HepG2 (cell line): ENCODE measurements around the gene NBEA. TPM values are rescaled to one million over a fixed set of nuclear protein-coding genes. Genes with fewer than 3 reads are reported as not detected.

Experiments
- ATAC-seq: fragments of 200-7000 bp; cut with Tn5 transposase; 3 replicates; pipeline ENCODE4 v1.9.1; 2020; ENCODE audit warnings: mild to moderate bottlenecking, moderate library complexity
- BruUV-seq: library from RNA; stranded (reverse); fragments of 400-500 nt; replicated peaks from 2 replicates; lab custom pipeline; 2021; lab: Mats Ljungman, UMichigan
- CTCF ChIA-PET: fragments of 300-600 bp; formaldehyde crosslinking; extraction: SDS; loops from one replicate; lab custom pipeline; 2021; ENCODE audit warnings: low total read pairs, inconsistent platforms, low intra/inter-chr PET ratio; lab: Yijun Ruan, JAX
- POLR2A ChIA-PET: fragments of 350-600 bp; sonication (Branson Sonifier 250); formaldehyde crosslinking; loops from one replicate; lab custom pipeline; 2020; ENCODE audit warnings: antibody characterized with exemption, inconsistent platforms; lab: Yijun Ruan, JAX
- DNase-seq: peaks from one replicate; pipeline ENCODE4 v3.0.0-alpha.2; 2015; ENCODE audit warnings: low spot score
- FAIRE-seq: peaks from 3 replicates; lab custom pipeline; 2011; peaks lifted over from hg19 to GRCh38; lab: Jason Lieb, UNC
- H2AFZ ChIP-seq: one replicate; pipeline ENCODE4 v1.6.1; 2011; ENCODE audit warnings: low read length, inconsistent platforms
- H3K27ac ChIP-seq: fragments of 300-600 bp; 3 replicates; pipeline ENCODE4 v1.8.0; 2011; ENCODE audit warnings: mixed run types, mild to moderate bottlenecking, mixed read lengths, low read length, inconsistent platforms; ENCODE audit not compliant: insufficient read depth; ENCODE audit errors: extremely low read length
- H3K27me3 ChIP-seq, 2 experiments: fragments of 200-600 bp in 1 of 2; 2 replicates in 1 of 2; 3 replicates in 1 of 2; pipeline versions ENCODE4 v1.6.0 to v1.8.0; 2011; ENCODE audit warnings: low read length in 2 of 2, mild to moderate bottlenecking in 2 of 2, moderate library complexity in 2 of 2, inconsistent platforms in 1 of 2; ENCODE audit not compliant: insufficient read depth in 2 of 2, control insufficient read depth in 1 of 2
- H3K36me3 ChIP-seq, 2 experiments: fragments of 200-600 bp in 1 of 2; replicated peaks in 1 of 2; 2 replicates in 1 of 2; 3 replicates in 1 of 2; pipeline versions ENCODE4 v1.5.1 to v1.8.0; 2011; ENCODE audit warnings: low read length in 2 of 2, inconsistent platforms in 1 of 2; ENCODE audit not compliant: insufficient read depth in 2 of 2, control insufficient read depth in 1 of 2
- H3K4me1 ChIP-seq: 2 replicates; pipeline ENCODE4 v1.5.1; 2012; ENCODE audit warnings: low read length, inconsistent platforms; ENCODE audit not compliant: insufficient read depth
- H3K4me2 ChIP-seq: 2 replicates; pipeline ENCODE4 v1.6.0; 2011; ENCODE audit warnings: low read depth, low read length, inconsistent platforms
- H3K4me3 ChIP-seq, 3 experiments: fragments of 200-600 bp in 1 of 3; sonication (generic), shearing (Covaris generic) in 1 of 3; replicated peaks in 1 of 3; 2 replicates each; pipeline ENCODE4 v1.5.1; 2011 to 2016; ENCODE audit warnings: low read length in 3 of 3, inconsistent platforms in 2 of 3, low read depth in 2 of 3, mild to moderate bottlenecking in 2 of 3, control low read depth in 1 of 3, mixed read lengths in 1 of 3; ENCODE audit not compliant: insufficient read depth in 1 of 3
- H3K79me2 ChIP-seq: one replicate; pipeline ENCODE4 v1.6.1; 2011; ENCODE audit warnings: low read length, inconsistent platforms; ENCODE audit not compliant: insufficient read depth
- H3K9ac ChIP-seq: 2 replicates; pipeline ENCODE4 v1.6.0; 2011; ENCODE audit warnings: mild to moderate bottlenecking, low read depth, low read length, inconsistent platforms; ENCODE audit not compliant: insufficient read depth
- H3K9me3 ChIP-seq: 2 replicates; pipeline ENCODE4 v1.5.1; 2012; ENCODE audit warnings: mild to moderate bottlenecking, low read length
- H4K20me1 ChIP-seq: 2 replicates; pipeline ENCODE4 v1.6.0; 2011; ENCODE audit warnings: inconsistent platforms, mild to moderate bottlenecking, low read length, moderate library complexity; ENCODE audit not compliant: insufficient read depth
- ERF ChIP-seq: IDR thresholded peaks from 2 replicates; pipeline ENCODE4 v1.6.1; 2018; ENCODE audit warnings: missing biosample characterization, missing genetic modification reagents
- NCOA1 ChIP-seq: sonication (generic); formaldehyde crosslinking; IDR thresholded peaks from 2 replicates; pipeline ENCODE4 v1.9.0; 2021; ENCODE audit warnings: missing genetic modification reagents
- NFE2 ChIP-seq: sonication (generic); formaldehyde crosslinking; IDR thresholded peaks from 2 replicates; pipeline ENCODE4 v1.4.0; 2020; ENCODE audit warnings: missing genetic modification reagents
- PHF20 ChIP-seq: sonication (generic); formaldehyde crosslinking; IDR thresholded peaks from 2 replicates; pipeline ENCODE4 v1.5.0; 2020; ENCODE audit warnings: mild to moderate bottlenecking, missing genetic modification reagents
- SMAD1 ChIP-seq: sonication (generic); formaldehyde crosslinking; IDR thresholded peaks from 2 replicates; pipeline ENCODE4 v1.4.0; 2020; ENCODE audit warnings: missing genetic modification reagents, low read depth, mild to moderate bottlenecking, borderline replicate concordance
- SMYD3 ChIP-seq: sonication (generic); formaldehyde crosslinking; IDR thresholded peaks from 2 replicates; pipeline ENCODE4 v1.8.1; 2023; ENCODE audit warnings: mild to moderate bottlenecking, missing genetic modification reagents
- TARDBP ChIP-seq: sonication (generic); formaldehyde crosslinking; IDR thresholded peaks from 2 replicates; pipeline ENCODE4 v1.8.0; 2022; ENCODE audit warnings: mild to moderate bottlenecking, missing genetic modification reagents
- ZBTB21 ChIP-seq: sonication (generic); formaldehyde crosslinking; IDR thresholded peaks from 2 replicates; pipeline ENCODE4 v1.4.0; 2020; ENCODE audit warnings: missing genetic modification reagents
- ZBTB7A ChIP-seq: sonication (generic); formaldehyde crosslinking; IDR thresholded peaks from 2 replicates; pipeline ENCODE4 v1.8.0; 2022; ENCODE audit warnings: mild to moderate bottlenecking, missing genetic modification reagents
- ZFP37 ChIP-seq: sonication (generic); formaldehyde crosslinking; IDR thresholded peaks from 2 replicates; pipeline ENCODE4 v1.4.0; 2020; ENCODE audit warnings: missing genetic modification reagents, borderline replicate concordance
- ZNF33B ChIP-seq: sonication (generic); formaldehyde crosslinking; IDR thresholded peaks from 2 replicates; pipeline ENCODE4 v1.5.1; 2020; ENCODE audit warnings: mild to moderate bottlenecking, missing genetic modification reagents
- ZNF354B ChIP-seq: sonication (generic); formaldehyde crosslinking; IDR thresholded peaks from 2 replicates; pipeline ENCODE4 v1.8.0; 2022; ENCODE audit warnings: mild to moderate bottlenecking, missing genetic modification reagents
- ZNF775 ChIP-seq: sonication (generic); formaldehyde crosslinking; IDR thresholded peaks from 2 replicates; pipeline ENCODE4 v1.4.0; 2020; ENCODE audit warnings: missing genetic modification reagents, mild to moderate bottlenecking, moderate library complexity, borderline replicate concordance
- WGBS: methylation state at CpG from one replicate; pipeline ENCODE4 v1.1.6; 2017; ENCODE audit warnings: low lambda C conversion rate; 5-methylcytosine and 5-hydroxymethylcytosine counted together
- in situ Hi-C: cut with HindIII; loops from 2 replicates; pipeline ENCODE4 v1.10.0; 2017; ENCODE audit warnings: low pct_unique_long_range_greater_than_20kb; ENCODE audit not compliant: extremely low pct_ligation_motif_present
- intact Hi-C: fragments of 100-400 bp; cut with micrococcal nuclease; formaldehyde crosslinking; loops from one replicate; pipeline ENCODE4 v1.10.0; 2022; ENCODE audit not compliant: unreplicated experiment
- polyA plus RNA-seq, 8 experiments: library from polyadenylated mRNA; depleted of rRNA in 3 of 8; stranded (reverse) in 7 of 8; unstranded in 1 of 8; fragments of >200 nt; fragmentation: Illumina TruSeq in 4 of 8; extraction: Trizol in 4 of 8; gene quantifications; 2 replicates each; pipeline versions ENCODE4 v1.2.1 to v1.2.3, GENCODE V29; 2011 to 2016; ENCODE audit warnings: low read depth in 4 of 8, missing spikeins in 1 of 8, mixed read lengths in 1 of 8; ENCODE audit not compliant: insufficient read depth in 1 of 8
- total RNA-seq, 5 experiments: library from RNA; depleted of rRNA; stranded (reverse); fragments of >200 nt; fragmentation: Illumina TruSeq; extraction: Trizol; gene quantifications; 2 replicates each; pipeline ENCODE4 v1.2.3, GENCODE V29; 2016; ENCODE audit warnings: low read depth in 1 of 5
- TF ChIP-seq, protein P1 (sequence below): sonication (generic); formaldehyde crosslinking; IDR thresholded peaks from 2 replicates; pipeline ENCODE4 v1.5.1; 2020; ENCODE audit warnings: missing genetic modification reagents, mild to moderate bottlenecking, borderline replicate concordance
- TF ChIP-seq, protein P2 (sequence below): fragments of 450-650 bp; IDR thresholded peaks from 2 replicates; pipeline ENCODE4 v1.6.1; 2016

The NBEA gene
- total and polyA plus RNA-seq, 2 of the 13 experiments (the other 11 are each of a cell fraction or from before 2014, with no cell fraction given), result 2.7 to 2.8 TPM

DNA sequence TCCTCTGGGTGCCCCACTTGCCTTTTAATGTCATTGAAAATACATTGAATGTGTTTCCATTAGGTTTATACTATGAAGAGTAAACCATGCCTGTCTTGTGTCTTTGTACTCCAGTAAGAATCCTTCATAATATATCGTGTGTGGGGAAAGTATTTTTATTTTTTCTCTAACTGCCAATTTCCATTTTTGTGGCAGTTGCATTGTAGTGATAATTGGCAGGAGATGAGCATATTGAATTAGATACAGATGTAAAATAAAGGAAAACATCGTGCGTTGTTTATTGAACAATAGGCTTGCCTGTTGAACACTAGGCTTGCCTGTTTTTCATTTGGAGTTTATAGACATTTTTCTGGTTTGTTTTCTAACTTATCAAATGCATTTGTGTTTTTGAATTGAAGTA lies 218.8 kb downstream of the NBEA start:
- 83% methylated on average over 3 of the region's 3 CpGs for WGBS
- Histone ChIP-seq H3K9ac (no peak overlapping the region), H3K79me2 (no peaks in the 10 kb centered on the region), H3K4me1 (no peaks in the 10 kb centered on the region), H2AFZ (no peak overlapping the region), H3K4me2 (no peak overlapping the region), H3K4me3 (no peak overlapping the region), H3K9me3 (no peaks in the 10 kb centered on the region), H4K20me1 (no peaks in the 10 kb centered on the region), H3K27ac (no peak overlapping the region), H3K36me3 (no peaks in the 10 kb centered on the region), H3K27me3 (no peaks in the 10 kb centered on the region)
- DNase-seq (no peak), FAIRE-seq (no peak), ATAC-seq (no peak)
- intact Hi-C loops, result loop anchor here (5.0 kb wide), 1 partner anchor 1084 kb away; no protein-coding TSS in a partner anchor
- ChIA-PET CTCF (no interaction called here), POLR2A (no interaction called here)
- no TSS peak for BruUV-seq
- in situ Hi-C loops, result loop anchor here (25.0 kb wide), 3 partner anchors 1074 to 1374 kb away; no protein-coding TSS in a partner anchor
- TF ChIP-seq ZFP37 (CRISPR knock-in tag), result no peak

DNA sequence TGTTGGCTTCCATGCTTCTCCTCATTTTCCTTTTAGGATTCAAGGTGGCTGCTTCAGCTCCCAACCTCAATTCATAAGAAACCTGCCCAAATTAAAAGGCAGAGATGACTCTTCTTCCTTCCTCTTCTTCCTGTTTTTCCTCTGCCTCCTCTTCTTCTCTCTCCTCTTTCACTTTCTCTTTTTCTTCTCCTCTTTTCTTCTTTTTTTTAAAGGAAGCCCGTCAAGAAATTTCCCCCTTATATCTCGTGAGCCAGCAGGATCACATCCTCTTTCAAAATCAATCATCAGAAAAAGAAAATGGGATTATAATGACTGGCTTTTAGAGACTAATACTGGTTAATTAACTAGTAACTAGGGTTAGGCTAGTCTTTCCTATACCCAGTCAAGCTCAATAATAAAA lies 220.3 kb downstream of the NBEA start:
- intact Hi-C loops, result loop anchor here (5.0 kb wide), 1 partner anchor 1085 kb away; no protein-coding TSS in a partner anchor
- no TSS peak for BruUV-seq
- H2AFZ ChIP-seq, result no peak overlapping the region
- 86% methylated on average over 2 of the region's 2 CpGs for WGBS
- no peak overlapping the region for H3K27ac ChIP-seq
- H3K9ac ChIP-seq, result no peak overlapping the region
- H4K20me1 ChIP-seq, result no peaks in the 10 kb centered on the region
- no peak for DNase-seq
- H3K4me2 ChIP-seq, result no peak overlapping the region
- ATAC-seq, result no peak
- no peaks in the 10 kb centered on the region for H3K36me3 ChIP-seq
- POLR2A ChIA-PET, result no interaction called here
- no peaks in the 10 kb centered on the region for H3K79me2 ChIP-seq
- no peaks in the 10 kb centered on the region for H3K27me3 ChIP-seq
- in situ Hi-C loops, result loop anchor here (25.0 kb wide), 3 partner anchors 1075 to 1375 kb away; no protein-coding TSS in a partner anchor
- CTCF ChIA-PET, result no interaction called here
- no peaks in the 10 kb centered on the region for H3K4me1 ChIP-seq
- H3K4me3 ChIP-seq, result no peak overlapping the region
- H3K9me3 ChIP-seq, result no peaks in the 10 kb centered on the region
- no peak for FAIRE-seq
- TF ChIP-seq TARDBP (no peak), NFE2 (no peak), SMYD3 (no peak), ZBTB21 (CRISPR knock-in tag) (no peak), ZNF33B (no peak), ZBTB7A (CRISPR knock-in tag) (no peak), ZNF354B (no peak), NCOA1 (CRISPR knock-in tag) (no peak), ZNF775 (no peak), PHF20 (CRISPR knock-in tag) (no peak), ERF (CRISPR knock-in tag) (no peak), SMAD1 (CRISPR knock-in tag) (no peak)
- TF ChIP-seq, protein P1, sequence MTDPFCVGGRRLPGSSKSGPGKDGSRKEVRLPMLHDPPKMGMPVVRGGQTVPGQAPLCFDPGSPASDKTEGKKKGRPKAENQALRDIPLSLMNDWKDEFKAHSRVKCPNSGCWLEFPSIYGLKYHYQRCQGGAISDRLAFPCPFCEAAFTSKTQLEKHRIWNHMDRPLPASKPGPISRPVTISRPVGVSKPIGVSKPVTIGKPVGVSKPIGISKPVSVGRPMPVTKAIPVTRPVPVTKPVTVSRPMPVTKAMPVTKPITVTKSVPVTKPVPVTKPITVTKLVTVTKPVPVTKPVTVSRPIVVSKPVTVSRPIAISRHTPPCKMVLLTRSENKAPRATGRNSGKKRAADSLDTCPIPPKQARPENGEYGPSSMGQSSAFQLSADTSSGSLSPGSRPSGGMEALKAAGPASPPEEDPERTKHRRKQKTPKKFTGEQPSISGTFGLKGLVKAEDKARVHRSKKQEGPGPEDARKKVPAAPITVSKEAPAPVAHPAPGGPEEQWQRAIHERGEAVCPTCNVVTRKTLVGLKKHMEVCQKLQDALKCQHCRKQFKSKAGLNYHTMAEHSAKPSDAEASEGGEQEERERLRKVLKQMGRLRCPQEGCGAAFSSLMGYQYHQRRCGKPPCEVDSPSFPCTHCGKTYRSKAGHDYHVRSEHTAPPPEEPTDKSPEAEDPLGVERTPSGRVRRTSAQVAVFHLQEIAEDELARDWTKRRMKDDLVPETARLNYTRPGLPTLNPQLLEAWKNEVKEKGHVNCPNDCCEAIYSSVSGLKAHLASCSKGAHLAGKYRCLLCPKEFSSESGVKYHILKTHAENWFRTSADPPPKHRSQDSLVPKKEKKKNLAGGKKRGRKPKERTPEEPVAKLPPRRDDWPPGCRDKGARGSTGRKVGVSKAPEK (CRISPR knock-in tag), result no peak
- TF ChIP-seq, protein P2, sequence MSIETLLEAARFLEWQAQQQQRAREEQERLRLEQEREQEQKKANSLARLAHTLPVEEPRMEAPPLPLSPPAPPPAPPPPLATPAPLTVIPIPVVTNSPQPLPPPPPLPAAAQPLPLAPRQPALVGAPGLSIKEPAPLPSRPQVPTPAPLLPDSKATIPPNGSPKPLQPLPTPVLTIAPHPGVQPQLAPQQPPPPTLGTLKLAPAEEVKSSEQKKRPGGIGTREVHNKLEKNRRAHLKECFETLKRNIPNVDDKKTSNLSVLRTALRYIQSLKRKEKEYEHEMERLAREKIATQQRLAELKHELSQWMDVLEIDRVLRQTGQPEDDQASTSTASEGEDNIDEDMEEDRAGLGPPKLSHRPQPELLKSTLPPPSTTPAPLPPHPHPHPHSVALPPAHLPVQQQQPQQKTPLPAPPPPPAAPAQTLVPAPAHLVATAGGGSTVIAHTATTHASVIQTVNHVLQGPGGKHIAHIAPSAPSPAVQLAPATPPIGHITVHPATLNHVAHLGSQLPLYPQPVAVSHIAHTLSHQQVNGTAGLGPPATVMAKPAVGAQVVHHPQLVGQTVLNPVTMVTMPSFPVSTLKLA, result no peak
